GM21825 (cell line): ENCODE data around the gene PWWP2B.

Source experiments
- ATAC-seq: cut with Tn5 transposase; IDR thresholded peaks from one replicate; pipeline ENCODE4 v1.9.1; 2021; ENCODE audit warnings: mild to moderate bottlenecking, moderate library complexity; ENCODE audit not compliant: unreplicated experiment

PWWP2B gene

GRCh38 chr10:132404911-132405462, 8.0 kb downstream of the PWWP2B start:
- ATAC-seq = no peak

GRCh38 chr10:132405463-132405991, 8.5 kb downstream of the PWWP2B start:
- no peak for ATAC-seq

GRCh38 chr10:132406181-132406580, 9.2 kb downstream of the PWWP2B start:
- no peak for ATAC-seq

- ATAC-seq = no peak
Measured at GRCh38 chr10:132406750-132407149, 9.8 kb downstream of the PWWP2B start.

- no peak for ATAC-seq
Measured at GRCh38 chr10:132407243-132407746, 10.3 kb downstream of the PWWP2B start.

- ATAC-seq = no peak
Measured at GRCh38 chr10:132407846-132408278, 10.9 kb downstream of the PWWP2B start.

- ATAC-seq = no peak
Measured at GRCh38 chr10:132408367-132408781, 11.4 kb downstream of the PWWP2B start.

- ATAC-seq = no peak
Measured at GRCh38 chr10:132408823-132409666, 12.0 kb downstream of the PWWP2B start.

- no peak for ATAC-seq
Measured at GRCh38 chr10:132409667-132410028, 12.6 kb downstream of the PWWP2B start.

- no peak for ATAC-seq
Measured at GRCh38 chr10:132410056-132410778, 13.2 kb downstream of the PWWP2B start.

GRCh38 chr10:132410779-132411532, 14.0 kb downstream of the PWWP2B start:
- no peak for ATAC-seq

GRCh38 chr10:132411561-132412253, 14.7 kb downstream of the PWWP2B start:
- no peak for ATAC-seq

GRCh38 chr10:132412316-132413192, 15.6 kb downstream of the PWWP2B start:
- ATAC-seq = no peak

GRCh38 chr10:132413226-132414205, 16.5 kb downstream of the PWWP2B start:
- ATAC-seq = no peak

- ATAC-seq = no peak
Measured at GRCh38 chr10:132414402-132415016, 17.5 kb downstream of the PWWP2B start.

GRCh38 chr10:132415255-132415654, 18.3 kb downstream of the PWWP2B start:
- ATAC-seq = no peak

GRCh38 chr10:132415956-132416355, 19.0 kb downstream of the PWWP2B start:
- no peak for ATAC-seq
